Adrenal gland (tissue), 5 donors: ENCODE data around the gene PFKFB2.

ENCODE experiments used
- POLR2A ChIP-seq, 2 donors: fragments of 450-650 bp; IDR thresholded peaks; one replicate each; pipeline ENCODE4 v1.6.1; 2017; ENCODE audit warnings: antibody characterized with exemption in 2 of 2, mild to moderate bottlenecking in 2 of 2, moderate library complexity in 1 of 2
- TF ChIP-seq, protein P1 (sequence below), 6 experiments: fragments of 450-650 bp in 4 of 6; fragments of 200-600 bp in 2 of 6; sonication (generic) in 1 of 6; IDR thresholded peaks; 1 replicate in 5 of 6; 2 replicates in 1 of 6; pipeline versions ENCODE4 v1.5.1 to v1.8.0; 2016 to 2021; ENCODE audit warnings: antibody characterized with exemption in 6 of 6, mild to moderate bottlenecking in 2 of 6, moderate library complexity in 1 of 6
- donor health status: DM: no; HTN: no; CAD: no.

DNA sequence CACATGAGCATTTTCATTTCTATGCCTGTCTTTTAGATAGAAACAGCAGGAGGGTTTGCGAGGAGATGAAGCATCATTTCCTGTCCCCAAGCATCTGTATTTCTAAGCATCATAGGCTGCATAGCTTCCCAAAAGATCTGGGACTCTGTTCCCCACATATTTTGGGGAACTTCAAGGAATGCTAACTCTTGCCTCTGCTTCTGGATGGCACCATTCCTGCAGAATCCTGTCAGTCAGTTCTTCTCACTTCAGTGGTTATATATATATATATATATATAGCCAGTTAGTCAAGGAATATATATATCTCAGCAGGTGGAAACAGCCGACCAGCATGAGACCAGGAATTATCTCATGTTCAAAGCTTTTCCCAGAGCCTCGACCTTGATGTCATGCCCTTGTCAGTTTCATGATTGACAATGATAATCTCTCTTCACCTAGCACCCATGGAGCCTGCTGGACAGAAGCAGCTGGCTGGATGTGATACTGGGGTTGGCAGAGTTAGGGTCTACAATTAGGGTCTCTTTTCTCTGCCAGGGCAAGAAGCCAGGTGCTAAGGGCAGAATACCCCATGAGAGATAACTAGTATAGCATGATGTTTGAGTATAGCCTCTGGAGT lies 2.4 kb downstream of the PFKFB2 start:
- TF ChIP-seq, protein P1, sequence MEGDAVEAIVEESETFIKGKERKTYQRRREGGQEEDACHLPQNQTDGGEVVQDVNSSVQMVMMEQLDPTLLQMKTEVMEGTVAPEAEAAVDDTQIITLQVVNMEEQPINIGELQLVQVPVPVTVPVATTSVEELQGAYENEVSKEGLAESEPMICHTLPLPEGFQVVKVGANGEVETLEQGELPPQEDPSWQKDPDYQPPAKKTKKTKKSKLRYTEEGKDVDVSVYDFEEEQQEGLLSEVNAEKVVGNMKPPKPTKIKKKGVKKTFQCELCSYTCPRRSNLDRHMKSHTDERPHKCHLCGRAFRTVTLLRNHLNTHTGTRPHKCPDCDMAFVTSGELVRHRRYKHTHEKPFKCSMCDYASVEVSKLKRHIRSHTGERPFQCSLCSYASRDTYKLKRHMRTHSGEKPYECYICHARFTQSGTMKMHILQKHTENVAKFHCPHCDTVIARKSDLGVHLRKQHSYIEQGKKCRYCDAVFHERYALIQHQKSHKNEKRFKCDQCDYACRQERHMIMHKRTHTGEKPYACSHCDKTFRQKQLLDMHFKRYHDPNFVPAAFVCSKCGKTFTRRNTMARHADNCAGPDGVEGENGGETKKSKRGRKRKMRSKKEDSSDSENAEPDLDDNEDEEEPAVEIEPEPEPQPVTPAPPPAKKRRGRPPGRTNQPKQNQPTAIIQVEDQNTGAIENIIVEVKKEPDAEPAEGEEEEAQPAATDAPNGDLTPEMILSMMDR (IDR thresholded peaks at IDR 0.05), result no peak
- no peak for TF ChIP-seq POLR2A (IDR thresholded peaks at IDR 0.05)
